GM06990 (cell line): Measurements from ENCODE around the gene SNAPC1.

ENCODE experiments used
- DNase-seq: peaks from one replicate; pipeline ENCODE4 v3.0.0-alpha.2; 2011; ENCODE audit not compliant: insufficient read length; ENCODE audit errors: extremely low read depth
- H3K27me3 ChIP-seq: replicated peaks from 2 replicates; pipeline ENCODE4 v1.6.0; 2011; ENCODE audit warnings: low read length; ENCODE audit not compliant: control insufficient read depth, insufficient read depth
- H3K36me3 ChIP-seq: 2 replicates; pipeline ENCODE4 v1.5.1; 2011; ENCODE audit warnings: low read length; ENCODE audit not compliant: control insufficient read depth, insufficient read depth
- H3K4me3 ChIP-seq: replicated peaks from 2 replicates; pipeline ENCODE4 v1.5.1; 2011; ENCODE audit warnings: low read depth, mild to moderate bottlenecking, control low read depth, low read length
- TF ChIP-seq, protein P1 (sequence below): IDR thresholded peaks from 2 replicates; pipeline ENCODE4 v1.5.1; 2011; ENCODE audit warnings: low read length, control low read depth, mild to moderate bottlenecking, inconsistent platforms; ENCODE audit not compliant: insufficient read depth, poor library complexity, severe bottlenecking

SNAPC1 gene

DNA sequence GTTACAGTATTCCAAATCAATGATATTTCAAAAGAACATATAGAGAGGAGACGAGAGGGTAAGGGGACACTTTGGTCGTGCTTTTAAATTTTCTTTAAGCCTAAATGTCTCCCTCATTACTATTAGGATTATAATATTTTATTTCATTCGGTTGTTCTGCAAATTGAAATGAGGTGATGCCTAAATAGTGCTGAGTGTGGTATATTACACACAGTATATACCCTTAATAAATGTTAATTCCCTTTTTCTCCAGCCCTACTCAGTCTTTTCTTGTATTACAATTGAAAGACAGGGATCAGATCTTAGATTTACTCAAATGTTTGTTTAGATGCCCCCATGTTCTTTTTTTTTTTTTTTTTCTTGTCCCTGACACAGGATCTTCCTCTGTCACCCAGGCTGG lies 7.7 kb downstream of the SNAPC1 start:
- Histone ChIP-seq H3K4me3 (no peak overlapping the region), H3K36me3 (no peaks in the 10 kb centered on the region; the same call in none of the 2 replicates), H3K27me3 (no peaks in the 10 kb centered on the region)
- TF ChIP-seq, protein P1, sequence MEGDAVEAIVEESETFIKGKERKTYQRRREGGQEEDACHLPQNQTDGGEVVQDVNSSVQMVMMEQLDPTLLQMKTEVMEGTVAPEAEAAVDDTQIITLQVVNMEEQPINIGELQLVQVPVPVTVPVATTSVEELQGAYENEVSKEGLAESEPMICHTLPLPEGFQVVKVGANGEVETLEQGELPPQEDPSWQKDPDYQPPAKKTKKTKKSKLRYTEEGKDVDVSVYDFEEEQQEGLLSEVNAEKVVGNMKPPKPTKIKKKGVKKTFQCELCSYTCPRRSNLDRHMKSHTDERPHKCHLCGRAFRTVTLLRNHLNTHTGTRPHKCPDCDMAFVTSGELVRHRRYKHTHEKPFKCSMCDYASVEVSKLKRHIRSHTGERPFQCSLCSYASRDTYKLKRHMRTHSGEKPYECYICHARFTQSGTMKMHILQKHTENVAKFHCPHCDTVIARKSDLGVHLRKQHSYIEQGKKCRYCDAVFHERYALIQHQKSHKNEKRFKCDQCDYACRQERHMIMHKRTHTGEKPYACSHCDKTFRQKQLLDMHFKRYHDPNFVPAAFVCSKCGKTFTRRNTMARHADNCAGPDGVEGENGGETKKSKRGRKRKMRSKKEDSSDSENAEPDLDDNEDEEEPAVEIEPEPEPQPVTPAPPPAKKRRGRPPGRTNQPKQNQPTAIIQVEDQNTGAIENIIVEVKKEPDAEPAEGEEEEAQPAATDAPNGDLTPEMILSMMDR, result no peak
- DNase-seq, result no peak

DNA sequence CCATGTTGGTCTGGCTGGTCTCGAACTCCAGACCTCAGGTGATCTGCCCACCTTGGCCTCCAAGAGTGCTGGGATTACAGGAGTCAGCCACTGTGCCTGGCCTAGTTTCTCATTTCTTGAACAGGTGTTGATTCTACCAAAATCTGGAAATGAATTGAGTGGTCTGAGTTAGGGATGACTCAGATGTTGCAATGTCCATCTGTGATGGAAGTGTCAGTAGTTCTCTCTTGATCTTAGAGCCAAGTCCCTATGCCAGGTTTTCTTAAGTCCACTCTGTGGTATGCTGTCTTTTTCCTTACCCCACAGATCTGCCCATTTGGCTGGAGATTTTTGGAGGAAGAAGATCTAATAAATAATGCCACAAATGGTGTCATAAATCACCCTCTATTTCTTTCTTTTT lies 12.6 kb downstream of the SNAPC1 start:
- Histone ChIP-seq H3K4me3 (no peak overlapping the region), H3K36me3 (no peaks in the 10 kb centered on the region; the same call in none of the 2 replicates), H3K27me3 (no peaks in the 10 kb centered on the region)
- TF ChIP-seq, protein P1, result no peak
- no peak for DNase-seq

DNA sequence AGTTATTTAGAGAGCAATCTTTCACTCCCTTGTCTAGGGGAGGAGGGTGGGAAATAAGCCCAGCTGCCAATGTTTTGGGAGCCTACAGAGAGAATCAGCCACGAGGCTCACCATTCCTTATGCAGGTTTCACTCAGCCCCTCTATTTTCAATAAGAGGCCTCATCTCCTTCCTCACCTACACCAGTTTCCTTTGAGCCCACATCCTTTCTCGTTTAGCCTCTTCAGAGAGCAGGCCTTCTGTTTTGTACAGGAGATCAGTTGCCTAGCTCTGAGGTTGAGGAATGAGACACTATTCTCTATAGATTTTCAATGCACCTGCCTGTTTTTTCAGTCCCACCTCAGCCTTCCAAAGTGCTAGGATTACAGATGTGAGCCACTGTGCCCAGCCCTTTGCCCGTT lies 17.9 kb downstream of the SNAPC1 start:
- Histone ChIP-seq H3K4me3 (no peak overlapping the region), H3K36me3 (peaks cover 2% of the 10 kb centered on the region; the same call in 1 of the 2 replicates), H3K27me3 (no peaks in the 10 kb centered on the region)
- TF ChIP-seq, protein P1, result no peak
- no peak for DNase-seq

DNA sequence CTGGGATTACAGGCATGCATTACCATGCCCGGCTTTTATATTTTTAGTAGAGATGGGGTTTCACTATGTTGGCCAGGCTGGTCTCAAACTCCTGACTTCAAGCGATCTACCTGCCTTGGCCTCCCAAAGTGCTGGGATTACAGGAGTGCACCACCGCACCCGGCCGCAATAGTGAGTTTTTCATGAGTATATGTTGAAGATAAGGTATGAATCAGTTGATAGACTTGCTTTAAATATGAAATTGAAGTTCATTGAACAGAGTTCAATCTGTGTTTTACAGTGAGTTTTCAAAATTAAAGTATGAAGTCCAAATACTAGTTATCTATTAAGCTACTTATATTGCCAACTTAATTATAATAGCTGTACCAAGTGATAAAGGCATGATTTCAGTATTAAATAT lies 35.1 kb downstream of the SNAPC1 start:
- DNase-seq, result no peak
- no peaks in the 10 kb centered on the region for H3K36me3 ChIP-seq
- no peaks in the 10 kb centered on the region for H3K27me3 ChIP-seq
- TF ChIP-seq, protein P1, result no peak
- no peak overlapping the region for H3K4me3 ChIP-seq

DNA sequence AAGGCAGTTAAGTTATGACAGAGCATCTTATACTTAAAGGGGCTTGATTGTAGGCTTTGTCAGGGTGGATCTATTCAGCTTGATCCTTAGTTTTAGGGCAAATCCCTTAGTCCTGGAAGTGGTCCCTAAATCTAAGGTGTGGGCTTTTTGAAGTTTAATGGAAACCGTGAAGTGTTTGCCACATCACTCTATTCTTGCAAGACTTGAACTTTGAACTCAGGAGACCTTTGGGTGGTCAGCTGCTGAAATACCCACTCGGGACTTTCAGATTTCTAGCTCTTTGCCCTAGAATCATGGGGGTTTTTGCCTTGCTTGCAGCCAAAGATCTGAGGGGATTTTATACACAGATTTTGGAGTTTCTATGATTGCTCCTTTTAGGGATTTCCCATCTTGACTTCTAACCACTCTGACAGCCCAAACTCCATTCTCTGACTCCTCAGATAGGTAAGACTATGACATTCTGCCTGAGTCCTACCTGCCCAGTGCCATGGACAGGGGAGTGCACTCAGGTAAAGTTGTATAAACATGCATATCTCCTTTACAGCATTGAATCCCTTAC lies 39.9 kb downstream of the SNAPC1 start:
- no peaks in the 10 kb centered on the region for H3K36me3 ChIP-seq
- DNase-seq, result no peak
- no peak overlapping the region for H3K4me3 ChIP-seq
- TF ChIP-seq, protein P1, result no peak
- H3K27me3 ChIP-seq, result no peaks in the 10 kb centered on the region

DNA sequence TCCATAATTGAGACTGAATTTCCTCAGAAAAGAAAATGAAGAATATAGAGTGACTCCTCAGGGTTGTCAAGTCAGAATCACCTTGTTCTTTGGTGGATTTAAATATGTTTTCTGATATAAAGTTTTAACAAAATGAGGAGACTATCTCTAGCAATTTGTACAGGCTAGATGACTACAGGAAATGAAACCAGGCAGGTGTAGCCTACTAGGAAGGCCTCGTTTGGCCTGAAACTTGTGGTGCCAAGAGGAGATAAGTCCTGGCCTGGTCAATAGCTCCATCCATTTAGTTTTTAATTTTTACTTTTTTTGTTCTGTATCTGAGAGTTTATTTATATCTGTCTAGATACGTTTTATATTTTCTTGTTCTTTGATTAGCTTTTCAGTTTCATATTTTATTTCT lies 41.5 kb downstream of the SNAPC1 start:
- DNase-seq, result no peak
- Histone ChIP-seq H3K4me3 (no peak overlapping the region), H3K27me3 (no peaks in the 10 kb centered on the region), H3K36me3 (no peaks in the 10 kb centered on the region)
- TF ChIP-seq, protein P1, result no peak
